ENCODE results near the gene SELPLG.

GRCh38 chr12:108653082-108653516 is 19.4 kb upstream of the SELPLG start:
- TF ChIP-seq ZNF384 (IDR thresholded peaks at IDR 0.05) = no peak
- TF ChIP-seq ARNT (IDR thresholded peaks at IDR 0.05) = no peak
- no peak for TF ChIP-seq SP1 (IDR thresholded peaks at IDR 0.05)
- no peak for TF ChIP-seq FOXA1 (IDR thresholded peaks at IDR 0.05)
- no peak for TF ChIP-seq BHLHE40 (IDR thresholded peaks at IDR 0.05; ENCODE audit: borderline replicate concordance)
- TF ChIP-seq HDGF (IDR thresholded peaks at IDR 0.05; ENCODE audit: borderline replicate concordance) = no peak
- no peak for TF ChIP-seq CTBP1 (IDR thresholded peaks at IDR 0.05; ENCODE audit: borderline replicate concordance)
- no peak for TF ChIP-seq FOXM1 (IDR thresholded peaks at IDR 0.05; ENCODE audit: borderline replicate concordance)
- no peak for TF ChIP-seq SUZ12 (IDR thresholded peaks at IDR 0.05)
- no peak for TF ChIP-seq NFRKB (IDR thresholded peaks at IDR 0.05)

Data from HEK293T (cell line).